NCI-H82 treated with DMSO at 0.1 percent for 48 hours (cell line): ENCODE measurements around the gene SLC39A7.

Experiments
- DNase-seq: peaks from one replicate; lab custom pipeline; 2025; ENCODE audit not compliant: unreplicated experiment; lab: John Stamatoyannopoulos, UW

Gene SLC39A7

GRCh38 chr6:33189164-33189563 lies 11.5 kb upstream of the SLC39A7 start:
- no peak for DNase-seq

GRCh38 chr6:33189625-33190448 lies 10.8 kb upstream of the SLC39A7 start:
- DNase-seq, result no peak

- no peak for DNase-seq
Measured at GRCh38 chr6:33190504-33191107, 10.1 kb upstream of the SLC39A7 start.

GRCh38 chr6:33191383-33192104 lies 9.1 kb upstream of the SLC39A7 start:
- no peak for DNase-seq

GRCh38 chr6:33192105-33192646 lies 8.5 kb upstream of the SLC39A7 start, which contains the start of gene COL11A2:
COL11A2 (minus strand) TSS chr6:33192467; CDS start chr6:33192240, 227 bp downstream.
- DNase-seq, result no peak

GRCh38 chr6:33192671-33193602 lies 7.7 kb upstream of the SLC39A7 start:
- DNase-seq, result no peak

- DNase-seq, result no peak
Measured at GRCh38 chr6:33193619-33194018, 7.0 kb upstream of the SLC39A7 start.

GRCh38 chr6:33194431-33194979 lies 6.2 kb upstream of the SLC39A7 start:
- DNase-seq, result no peak

GRCh38 chr6:33195304-33196165 lies 5.1 kb upstream of the SLC39A7 start:
- DNase-seq, result no peak

- DNase-seq, result peak; percentile 39
Measured at GRCh38 chr6:33197431-33198048, 3.1 kb upstream of the SLC39A7 start.

GRCh38 chr6:33198159-33198852 lies 2.4 kb upstream of the SLC39A7 start:
- no peak for DNase-seq

- no peak for DNase-seq
Measured at GRCh38 chr6:33198853-33199436, 1.7 kb upstream of the SLC39A7 start.

GRCh38 chr6:33199687-33200218 lies 914 bp upstream of the SLC39A7 start:
- peak; percentile 69 for DNase-seq

GRCh38 chr6:33201147-33201545 lies 479 bp downstream of the SLC39A7 start:
- no peak for DNase-seq

- DNase-seq, result no peak
Measured at GRCh38 chr6:33201935-33202334, 1.3 kb downstream of the SLC39A7 start.

GRCh38 chr6:33202799-33203198 lies 2.1 kb downstream of the SLC39A7 start:
- no peak for DNase-seq

GRCh38 chr6:33203443-33204164 lies 2.9 kb downstream of the SLC39A7 start:
- no peak for DNase-seq
